22Rv1 (cell line): Measurements from ENCODE around the gene COX19.

Experiments
- ZFX ChIP-seq: fragments of 450-650 bp; IDR thresholded peaks from 2 replicates; pipeline ENCODE4 v1.6.1; 2017; ENCODE audit warnings: antibody characterized with exemption, borderline replicate concordance
- TF ChIP-seq, protein P1 (sequence below): fragments of 450-650 bp; IDR thresholded peaks from 2 replicates; pipeline ENCODE4 v1.5.1; 2017; ENCODE audit warnings: mild to moderate bottlenecking

- TF ChIP-seq, protein P1, sequence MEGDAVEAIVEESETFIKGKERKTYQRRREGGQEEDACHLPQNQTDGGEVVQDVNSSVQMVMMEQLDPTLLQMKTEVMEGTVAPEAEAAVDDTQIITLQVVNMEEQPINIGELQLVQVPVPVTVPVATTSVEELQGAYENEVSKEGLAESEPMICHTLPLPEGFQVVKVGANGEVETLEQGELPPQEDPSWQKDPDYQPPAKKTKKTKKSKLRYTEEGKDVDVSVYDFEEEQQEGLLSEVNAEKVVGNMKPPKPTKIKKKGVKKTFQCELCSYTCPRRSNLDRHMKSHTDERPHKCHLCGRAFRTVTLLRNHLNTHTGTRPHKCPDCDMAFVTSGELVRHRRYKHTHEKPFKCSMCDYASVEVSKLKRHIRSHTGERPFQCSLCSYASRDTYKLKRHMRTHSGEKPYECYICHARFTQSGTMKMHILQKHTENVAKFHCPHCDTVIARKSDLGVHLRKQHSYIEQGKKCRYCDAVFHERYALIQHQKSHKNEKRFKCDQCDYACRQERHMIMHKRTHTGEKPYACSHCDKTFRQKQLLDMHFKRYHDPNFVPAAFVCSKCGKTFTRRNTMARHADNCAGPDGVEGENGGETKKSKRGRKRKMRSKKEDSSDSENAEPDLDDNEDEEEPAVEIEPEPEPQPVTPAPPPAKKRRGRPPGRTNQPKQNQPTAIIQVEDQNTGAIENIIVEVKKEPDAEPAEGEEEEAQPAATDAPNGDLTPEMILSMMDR = no peak
- TF ChIP-seq ZFX = no peak
Observed at GRCh38 chr7:960269-960871, 15.0 kb downstream of the COX19 start.
